ENCODE measurements around the gene PRR13. TPM values are rescaled to one million over a fixed set of nuclear protein-coding genes. Genes with fewer than 3 reads are reported as not detected.

The PRR13 gene
- total RNA-seq, 1 experiment from 2014 or later = 180 TPM

GRCh38 chr12:53492830-53493609 lies 51.5 kb downstream of the PRR13 start:
- DNase-seq (ENCODE audit: low spot score) = peak; percentile 81

DNA sequence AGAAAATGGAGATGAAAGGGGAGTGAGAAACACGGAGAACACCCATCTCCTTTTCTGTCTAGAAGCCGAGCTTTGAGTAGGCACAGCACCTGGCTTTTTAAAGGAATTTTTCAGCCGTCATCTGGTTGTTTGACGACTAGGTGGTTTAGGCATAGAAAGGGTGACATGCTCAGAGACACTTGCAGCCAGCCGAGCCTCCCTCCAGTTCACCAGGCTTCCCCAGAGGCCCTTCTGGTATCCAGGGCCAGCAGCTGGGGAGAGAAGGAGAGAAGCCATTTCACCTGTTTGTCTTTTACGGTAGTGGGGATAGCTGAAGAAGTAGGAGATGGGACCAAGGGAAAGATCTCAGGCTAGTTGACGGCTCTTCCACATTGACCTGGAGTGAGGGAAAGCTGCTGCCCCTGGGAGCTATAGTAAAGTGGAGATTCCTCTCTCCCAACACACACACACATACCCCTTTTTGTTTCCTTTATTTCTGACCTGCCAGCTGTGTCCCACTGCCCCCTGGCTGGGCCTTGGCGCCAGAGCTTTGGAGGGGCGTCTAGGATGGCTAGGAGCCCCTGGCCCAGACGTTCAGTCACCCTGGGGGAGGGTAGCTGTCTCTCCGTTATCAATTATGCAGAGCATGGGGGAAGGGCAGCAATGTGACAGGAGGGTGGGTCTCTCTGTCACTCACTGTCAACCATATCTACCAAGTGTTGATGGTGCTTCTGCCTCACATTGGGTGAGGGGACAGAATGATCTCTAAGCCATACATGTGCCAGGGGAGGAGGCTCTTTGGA lies 52.3 kb downstream of the PRR13 start:
- DNase-seq (ENCODE audit: low spot score) = no peak

Other genes starting within 250 kb of the PRR13 start
- gene ITGB7, start 234.5 kb upstream of the PRR13 start, total RNA-seq (2014; rRNA removed; shearing (Covaris generic)) = 0.09 and 2.1 TPM in 2 replicates
- gene RARG, start 209.5 kb upstream of the PRR13 start, total RNA-seq (2014; rRNA removed; shearing (Covaris generic)) = 19.2 and 25.0 TPM in 2 replicates
- gene ESPL1, start 173.4 kb upstream of the PRR13 start, total RNA-seq (2014; rRNA removed; shearing (Covaris generic)) = 19.1 and 29.4 TPM in 2 replicates
- gene PFDN5, start 146.2 kb upstream of the PRR13 start, total RNA-seq (2014; rRNA removed; shearing (Covaris generic)) = 407 and 456 TPM in 2 replicates
- 65.1 and 74.0 TPM in 2 replicates for gene MYG1, start 142.0 kb upstream of the PRR13 start, total RNA-seq (2014; rRNA removed; shearing (Covaris generic))
- 48.4 and 62.9 TPM in 2 replicates for gene AAAS, start 120.1 kb upstream of the PRR13 start, total RNA-seq (2014; rRNA removed; shearing (Covaris generic))
- gene SP7, start 105.4 kb upstream of the PRR13 start, total RNA-seq (2014; rRNA removed; shearing (Covaris generic)) = 0.05 TPM in 1 of 2 replicates, not detected in the other
- 30.2 and 32.8 TPM in 2 replicates for gene SP1, start 61.6 kb upstream of the PRR13 start, total RNA-seq (2014; rRNA removed; shearing (Covaris generic))
- 0.57 TPM in 1 of 2 replicates, not detected in the other for gene AMHR2, start 17.9 kb upstream of the PRR13 start, total RNA-seq (2014; rRNA removed; shearing (Covaris generic))
- gene PCBP2, start 10.4 kb downstream of the PRR13 start, total RNA-seq (2014; rRNA removed; shearing (Covaris generic)) = 107 and 137 TPM in 2 replicates
- 14.0 and 14.7 TPM in 2 replicates for gene MAP3K12, start 57.7 kb downstream of the PRR13 start, total RNA-seq (2014; rRNA removed; shearing (Covaris generic))
- 53.2 and 60.0 TPM in 2 replicates for gene TARBP2, start 59.5 kb downstream of the PRR13 start, total RNA-seq (2014; rRNA removed; shearing (Covaris generic))
- gene NPFF, start 65.8 kb downstream of the PRR13 start, total RNA-seq (2014; rRNA removed; shearing (Covaris generic)) = not detected in 2 replicates
- gene ATF7, start 184.6 kb downstream of the PRR13 start, total RNA-seq (2014; rRNA removed; shearing (Covaris generic)) = 3.9 and 9.2 TPM in 2 replicates
- 393 and 458 TPM in 2 replicates for gene ATP5MC2, start 234.3 kb downstream of the PRR13 start, total RNA-seq (2014; rRNA removed; shearing (Covaris generic))